HG02588 (cell line): ENCODE measurements around the gene ASL.
"Not testable (repeated sequence)": the region's sequence is repeated elsewhere in the genome, so short reads cannot be mapped to it uniquely, and the experiment has no call there.

Experiments
- ATAC-seq: cut with Tn5 transposase; IDR thresholded peaks from one replicate; pipeline ENCODE4 v1.9.1; 2021; ENCODE audit warnings: mild to moderate bottlenecking, moderate library complexity; ENCODE audit not compliant: unreplicated experiment

ASL gene

DNA sequence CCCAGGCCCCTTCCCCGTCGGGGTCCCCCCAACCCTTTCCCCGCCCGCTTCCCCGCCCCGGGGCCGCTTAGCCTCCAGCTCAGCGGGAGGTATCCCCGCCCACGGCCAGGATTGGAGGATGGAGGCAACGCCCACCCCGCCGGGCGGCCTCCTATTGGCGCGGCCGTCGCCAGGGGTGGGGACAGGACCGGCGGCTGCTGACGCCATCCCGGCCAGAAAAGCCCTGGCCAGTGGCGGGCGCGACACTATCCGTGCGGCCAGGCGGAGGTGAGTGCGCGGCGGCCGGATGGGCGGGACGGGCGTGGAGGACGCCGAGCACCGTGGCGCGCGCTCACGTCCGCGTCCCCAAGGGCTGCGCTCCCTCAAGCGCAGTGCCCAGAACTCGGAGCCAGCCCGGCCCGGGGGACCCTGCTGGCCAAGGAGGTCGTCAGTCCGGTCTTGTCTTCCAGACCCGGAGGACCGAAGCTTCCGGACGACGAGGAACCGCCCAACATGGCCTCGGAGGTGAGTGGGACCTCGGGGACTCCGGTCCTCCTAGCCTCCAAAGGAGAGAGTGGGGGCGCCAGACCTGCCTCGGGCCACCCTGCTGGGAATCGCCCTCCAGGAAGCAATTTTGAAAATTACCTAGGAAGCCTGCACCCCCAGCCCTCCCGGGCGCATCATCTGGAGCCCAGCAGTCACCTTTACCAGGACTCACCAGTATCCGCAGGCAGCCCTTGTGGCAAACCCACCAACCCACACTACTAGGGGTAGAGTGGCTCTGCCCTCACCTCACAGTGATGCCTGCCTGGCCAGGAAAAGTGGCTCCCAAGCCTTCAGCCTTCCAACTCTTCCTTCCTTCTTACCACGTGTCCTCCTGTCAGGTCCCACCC lies at the start of gene ASL:
TSS of gene ASL (plus strand) at position 230 of the 872 bp plus-strand sequence. CDS start at position 493, 263 bp downstream.
- ATAC-seq: peak; percentile 99

DNA sequence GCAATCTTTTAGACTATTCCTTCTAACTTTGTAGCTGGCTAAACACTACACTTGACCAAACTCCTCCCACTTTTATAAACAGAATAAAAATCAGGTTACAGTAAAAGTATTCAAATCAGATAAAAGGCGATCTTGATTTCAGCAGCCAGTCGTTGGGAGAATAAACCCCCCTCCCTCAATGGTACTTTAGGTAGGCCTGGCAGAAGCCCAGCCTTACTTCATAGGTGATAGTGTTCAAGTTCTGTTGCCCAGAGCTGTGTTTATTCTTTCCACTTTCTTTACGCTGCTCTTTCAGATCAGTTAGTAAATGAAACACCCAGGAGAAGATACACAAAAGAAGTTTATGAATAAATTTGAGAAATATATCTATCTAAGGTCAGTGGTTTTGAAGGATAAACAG lies 47.3 kb upstream of the ASL start:
- ATAC-seq: not testable (repeated sequence)

GRCh38 chr7:66033471-66034385 lies 41.9 kb upstream of the ASL start:
- ATAC-seq: no peak

GRCh38 chr7:66034436-66035010 lies 41.1 kb upstream of the ASL start:
- not testable (repeated sequence) for ATAC-seq

GRCh38 chr7:66036382-66036781 lies 39.2 kb upstream of the ASL start:
- no peak for ATAC-seq

- ATAC-seq: no peak
Measured at GRCh38 chr7:66036788-66037187, 38.8 kb upstream of the ASL start.

DNA sequence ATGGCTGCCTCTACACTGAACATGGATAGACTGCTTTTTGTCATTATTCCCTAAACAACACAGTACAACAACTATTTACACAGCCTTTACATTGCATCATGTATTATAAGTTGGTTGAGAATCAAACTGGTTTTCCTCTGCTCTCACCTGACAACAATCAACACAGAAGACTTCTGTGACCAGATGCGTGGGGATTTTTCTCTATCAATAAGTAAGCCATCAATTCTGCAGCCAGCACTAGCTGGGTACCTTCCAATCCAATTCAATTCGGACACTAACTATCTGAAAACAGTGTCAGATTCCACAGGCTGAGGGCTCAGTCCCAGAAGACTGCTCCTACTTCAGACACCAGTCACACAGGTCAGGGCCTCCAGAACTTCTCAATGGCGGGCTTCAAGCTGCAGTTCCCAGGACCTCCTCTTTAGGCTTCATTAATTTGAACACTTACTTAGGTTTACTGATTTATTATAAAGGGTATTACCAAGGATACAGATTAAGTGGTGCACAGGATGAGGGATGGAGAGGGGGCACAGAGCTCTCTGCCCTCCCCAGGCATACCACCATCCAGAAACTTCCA lies 36.4 kb upstream of the ASL start:
- ATAC-seq: no peak

GRCh38 chr7:66043681-66044497 lies 31.7 kb upstream of the ASL start:
- ATAC-seq: no peak

DNA sequence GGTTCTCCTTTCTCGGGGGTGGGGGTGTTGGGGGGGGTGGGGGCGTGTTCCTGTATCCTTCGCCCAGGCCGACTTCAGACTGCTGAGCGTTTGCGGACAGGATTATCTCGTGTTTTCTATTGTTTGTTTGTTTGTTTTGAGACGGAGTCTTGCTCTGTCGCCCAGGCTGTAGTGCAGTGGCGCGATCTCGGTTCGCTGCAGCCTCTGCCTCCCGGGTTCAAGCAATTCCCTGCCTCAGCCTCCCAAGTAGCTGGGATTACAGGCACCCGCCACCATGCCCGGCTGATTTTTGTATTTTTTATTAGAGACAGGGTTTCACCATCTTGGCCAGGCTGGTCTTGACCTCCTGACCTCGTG lies 31.1 kb upstream of the ASL start:
- ATAC-seq: not testable (repeated sequence)

GRCh38 chr7:66047426-66047825 lies 28.2 kb upstream of the ASL start:
- no peak for ATAC-seq

GRCh38 chr7:66049886-66050285 lies 25.7 kb upstream of the ASL start:
- ATAC-seq: not testable (repeated sequence)

DNA sequence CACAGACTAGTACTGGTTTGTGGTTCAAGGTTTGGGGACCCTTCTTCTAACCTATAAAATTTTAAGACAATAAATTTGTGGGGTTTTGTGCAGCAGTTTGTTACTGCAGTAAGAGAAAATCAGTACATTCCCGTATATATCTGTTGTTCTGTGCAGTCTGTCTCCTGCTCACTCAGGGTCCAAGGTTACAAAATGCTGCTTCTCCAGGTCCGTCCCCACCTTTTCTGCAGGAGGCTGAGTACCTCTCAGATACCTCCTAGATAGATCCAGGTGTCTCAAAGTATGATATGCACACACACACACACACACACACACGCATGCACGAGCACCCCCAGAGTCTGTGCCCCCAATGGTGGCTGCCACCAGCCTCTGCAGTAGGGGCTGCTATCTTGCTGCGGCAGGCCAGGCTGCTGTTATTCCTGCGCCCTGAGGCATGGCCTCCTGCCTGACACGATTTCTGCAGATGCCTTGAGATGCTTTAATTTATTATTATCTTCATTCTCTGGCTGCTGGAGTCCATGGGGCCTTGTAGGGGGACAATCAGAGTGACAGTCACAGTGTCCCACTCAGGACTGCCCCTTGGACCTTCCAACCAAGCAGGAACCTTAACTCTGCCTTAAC lies 25.2 kb upstream of the ASL start:
- ATAC-seq: no peak

DNA sequence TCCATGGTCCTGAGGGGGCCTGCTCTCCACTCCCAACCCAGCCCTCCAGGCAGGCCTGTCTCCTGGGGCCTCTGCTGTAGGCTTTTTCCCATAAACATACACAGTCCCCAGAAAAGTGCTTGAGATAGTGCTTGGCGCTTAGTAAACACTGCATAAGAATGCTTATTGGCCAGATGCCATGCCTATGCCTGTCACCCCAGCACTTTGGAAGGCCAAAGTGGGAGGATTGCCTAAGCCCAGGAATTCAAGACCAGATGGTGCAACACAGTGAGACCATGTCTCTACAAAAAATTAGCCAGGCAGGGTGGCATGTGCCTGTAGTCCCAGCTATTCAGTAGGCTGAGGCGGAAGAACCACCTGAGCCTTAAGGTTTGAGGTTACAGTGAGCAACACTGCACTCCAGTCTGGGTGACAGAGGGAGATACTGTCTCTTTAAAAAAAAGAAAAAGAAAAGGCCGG lies 24.6 kb upstream of the ASL start:
- ATAC-seq: no peak

GRCh38 chr7:66052447-66052846 lies 23.2 kb upstream of the ASL start:
- ATAC-seq: no peak

- ATAC-seq: no peak
Measured at GRCh38 chr7:66054063-66054462, 21.6 kb upstream of the ASL start.

- ATAC-seq: peak; percentile 77
Measured at GRCh38 chr7:66055321-66055956, 20.2 kb upstream of the ASL start.

DNA sequence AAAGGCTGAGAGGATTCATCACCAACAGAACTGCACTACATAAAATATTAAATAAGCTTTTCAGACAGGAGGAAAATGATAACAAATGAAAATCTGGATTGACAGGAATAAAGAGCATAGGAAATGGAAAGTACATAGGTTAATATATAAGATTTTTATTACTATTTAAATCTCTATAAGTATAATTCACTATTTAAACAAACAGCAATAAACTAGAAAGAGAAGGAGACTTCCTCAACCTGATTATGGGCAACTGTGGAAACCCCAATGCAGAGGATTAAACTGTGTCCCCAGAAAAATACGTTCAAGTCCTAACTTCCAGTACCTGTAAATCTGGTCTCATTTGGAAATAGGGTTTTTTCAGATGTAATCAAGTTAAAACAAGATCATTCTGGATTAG lies 14.8 kb upstream of the ASL start:
- ATAC-seq: no peak

- ATAC-seq: no peak
Measured at GRCh38 chr7:66069732-66070131, 5.9 kb upstream of the ASL start.

GRCh38 chr7:66070222-66070621 lies 5.4 kb upstream of the ASL start:
- ATAC-seq: no peak
